GM19438 (cell line): ENCODE results near the gene TAMALIN.
A peak's percentile ranks its signal among the peaks of the same experiment; 100 is the strongest.

Experiments
- ATAC-seq: cut with Tn5 transposase; IDR thresholded peaks from one replicate; pipeline ENCODE4 v1.9.1; 2021; ENCODE audit warnings: low read depth; ENCODE audit not compliant: unreplicated experiment

Gene TAMALIN

DNA sequence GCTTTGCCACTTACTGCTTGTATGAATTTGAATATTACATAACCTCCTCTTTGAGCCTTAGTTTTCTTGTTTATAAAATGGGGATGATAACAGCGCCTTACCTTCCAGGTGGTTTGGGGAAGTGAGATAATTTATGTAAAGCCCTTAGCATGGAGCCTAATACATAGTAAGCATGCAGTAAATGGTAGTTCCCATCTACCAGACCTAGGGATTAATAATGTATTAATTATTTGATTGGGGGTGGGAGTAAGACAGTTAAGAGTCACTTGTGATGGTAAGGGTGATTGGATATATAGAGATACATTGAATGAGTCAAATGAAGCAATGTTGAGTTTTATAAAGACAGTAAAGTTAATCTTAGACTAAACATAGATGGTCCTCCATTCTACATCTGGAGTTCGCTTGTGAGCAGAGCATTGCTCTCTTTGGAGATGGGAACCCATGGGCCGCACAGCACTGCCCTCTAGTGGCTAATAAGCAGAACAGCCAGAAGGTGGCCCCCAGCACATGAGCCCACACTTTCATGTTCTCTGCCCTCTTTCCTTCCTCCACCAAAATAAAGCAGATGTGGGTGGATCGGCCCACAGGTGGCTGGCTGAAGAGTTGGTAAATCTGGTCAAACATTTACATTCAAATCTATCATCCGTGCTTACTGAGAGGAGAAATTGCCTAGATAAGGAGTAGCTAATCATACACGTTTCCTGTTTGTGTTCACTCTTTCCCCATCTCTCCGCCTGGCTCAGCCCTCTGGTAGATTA lies 26.5 kb upstream of the TAMALIN start:
- peak; percentile 77 for ATAC-seq

DNA sequence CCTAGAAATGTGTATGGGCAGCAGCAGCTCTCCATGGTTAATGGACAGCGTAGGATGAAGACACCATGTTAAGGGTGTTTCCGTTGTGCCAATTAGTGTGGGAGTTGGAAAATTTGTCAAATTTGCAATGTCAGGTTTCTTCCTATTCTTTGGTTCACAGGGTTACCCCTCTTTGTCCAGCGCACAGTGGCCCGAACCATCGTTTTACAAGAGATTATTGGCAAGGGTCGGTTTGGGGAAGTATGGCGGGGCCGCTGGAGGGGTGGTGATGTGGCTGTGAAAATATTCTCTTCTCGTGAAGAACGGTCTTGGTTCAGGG lies 26.0 kb upstream of the TAMALIN start:
- no peak for ATAC-seq

DNA sequence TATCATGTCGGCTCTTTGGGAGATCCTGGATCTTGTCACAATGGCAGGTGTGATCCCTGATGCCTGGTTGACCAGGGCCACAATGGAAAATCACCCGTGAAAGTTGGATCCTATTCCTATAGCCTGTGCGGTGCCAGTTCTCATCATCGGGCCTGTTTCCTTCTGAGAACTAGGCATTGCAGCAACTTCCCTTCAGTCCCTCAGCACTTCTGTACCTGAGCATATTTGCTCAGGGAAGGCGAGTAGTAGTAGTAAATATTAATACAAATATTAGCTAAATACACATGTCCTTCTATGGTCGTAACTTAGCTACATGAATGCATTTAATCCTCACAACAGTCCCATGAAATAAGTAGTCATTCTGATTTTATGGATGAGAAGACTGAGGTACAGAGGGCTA lies 22.1 kb upstream of the TAMALIN start:
- ATAC-seq, result no peak

DNA sequence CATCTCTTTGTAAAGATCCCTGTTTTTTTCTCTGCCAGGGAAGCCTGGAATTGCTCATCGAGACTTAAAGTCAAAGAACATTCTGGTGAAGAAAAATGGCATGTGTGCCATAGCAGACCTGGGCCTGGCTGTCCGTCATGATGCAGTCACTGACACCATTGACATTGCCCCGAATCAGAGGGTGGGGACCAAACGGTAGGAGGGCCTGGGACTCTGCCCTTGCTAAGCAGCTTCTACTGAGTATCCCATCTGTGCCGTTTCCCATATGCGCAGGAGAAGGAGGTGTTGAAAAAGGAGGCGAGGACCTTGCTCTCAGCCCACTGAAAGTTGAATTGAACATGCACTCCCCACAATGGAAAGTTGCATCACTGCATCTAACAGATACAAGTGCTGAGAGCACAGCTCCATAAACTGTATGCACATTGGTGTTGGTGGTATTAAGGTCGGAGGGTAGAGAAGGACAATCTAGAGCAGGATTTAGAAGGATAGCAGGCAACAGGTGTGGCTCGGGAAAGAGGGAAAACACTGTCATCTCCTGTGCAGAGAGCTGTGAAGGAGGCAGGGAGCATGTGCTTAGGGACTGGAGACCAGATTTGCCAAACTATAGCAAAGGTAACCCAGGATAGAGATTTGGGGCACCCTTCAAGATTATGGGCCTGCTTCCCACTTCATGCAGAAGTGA lies 21.5 kb upstream of the TAMALIN start:
- no peak for ATAC-seq

DNA sequence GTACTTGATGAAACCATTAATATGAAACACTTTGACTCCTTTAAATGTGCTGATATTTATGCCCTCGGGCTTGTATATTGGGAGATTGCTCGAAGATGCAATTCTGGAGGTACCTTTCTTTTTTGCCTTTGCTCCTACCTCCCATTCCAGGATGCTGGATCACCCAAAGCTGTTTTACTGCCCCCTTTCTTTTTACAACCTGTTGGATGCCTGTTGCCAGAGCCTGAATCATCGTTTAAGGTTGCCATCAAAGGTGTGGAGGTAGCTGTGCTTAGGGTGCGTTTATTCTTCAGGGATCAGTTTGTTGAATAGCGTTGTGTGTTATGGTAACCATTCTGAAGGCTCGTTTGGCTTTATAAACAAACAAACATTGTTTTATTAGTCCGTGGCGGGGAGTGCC lies 19.9 kb upstream of the TAMALIN start:
- ATAC-seq, result no peak

DNA sequence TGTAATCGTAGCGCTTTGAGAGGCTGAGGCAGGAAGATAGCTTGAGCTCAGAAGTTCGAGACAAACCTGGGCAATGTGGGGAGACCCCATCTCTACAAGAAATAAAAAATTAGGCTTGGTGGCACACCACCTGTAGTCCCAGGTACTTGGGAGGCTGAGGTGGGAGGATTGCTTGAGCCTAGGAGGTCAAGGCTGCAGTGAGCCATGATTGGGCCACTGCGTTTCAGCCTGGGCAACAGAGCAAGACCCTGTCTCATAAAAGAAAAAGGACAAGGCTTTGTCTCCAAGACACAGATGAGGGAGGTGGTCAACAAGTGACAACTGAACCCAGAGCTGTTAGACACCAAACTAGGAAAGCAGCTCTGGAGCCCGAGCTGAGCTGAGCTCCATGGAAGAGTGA lies 14.5 kb upstream of the TAMALIN start:
- ATAC-seq, result no peak

DNA sequence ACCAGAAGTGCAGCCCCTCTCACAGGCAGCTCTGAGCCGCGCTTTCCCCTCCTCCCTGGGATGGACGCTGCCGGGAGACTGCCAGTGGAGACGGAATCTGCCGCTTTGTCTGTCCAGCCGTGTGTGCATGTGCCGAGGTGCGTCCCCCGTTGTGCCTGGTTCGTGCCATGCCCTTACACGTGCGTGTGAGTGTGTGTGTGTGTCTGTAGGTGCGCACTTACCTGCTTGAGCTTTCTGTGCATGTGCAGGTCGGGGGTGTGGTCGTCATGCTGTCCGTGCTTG lies 12.3 kb upstream of the TAMALIN start:
- ATAC-seq, result no peak

DNA sequence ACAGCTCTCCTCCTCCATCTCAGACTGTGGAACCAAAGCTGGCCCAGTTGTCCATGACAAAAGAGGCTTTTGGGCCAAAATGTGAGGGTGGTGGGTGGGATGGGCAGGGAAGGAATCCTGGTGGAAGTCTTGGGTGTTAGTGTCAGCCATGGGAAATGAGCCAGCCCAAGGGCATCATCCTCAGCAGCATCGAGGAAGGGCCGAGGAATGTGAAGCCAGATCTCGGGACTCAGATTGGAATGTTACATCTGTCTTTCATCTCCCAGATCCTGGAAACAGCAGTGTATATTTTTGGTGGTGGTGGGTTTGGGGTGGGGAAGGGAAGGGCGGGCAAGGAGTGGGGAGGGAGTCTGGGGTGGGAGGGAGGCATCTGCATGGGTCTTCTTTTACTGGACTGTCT lies 11.8 kb upstream of the TAMALIN start:
- ATAC-seq, result no peak

DNA sequence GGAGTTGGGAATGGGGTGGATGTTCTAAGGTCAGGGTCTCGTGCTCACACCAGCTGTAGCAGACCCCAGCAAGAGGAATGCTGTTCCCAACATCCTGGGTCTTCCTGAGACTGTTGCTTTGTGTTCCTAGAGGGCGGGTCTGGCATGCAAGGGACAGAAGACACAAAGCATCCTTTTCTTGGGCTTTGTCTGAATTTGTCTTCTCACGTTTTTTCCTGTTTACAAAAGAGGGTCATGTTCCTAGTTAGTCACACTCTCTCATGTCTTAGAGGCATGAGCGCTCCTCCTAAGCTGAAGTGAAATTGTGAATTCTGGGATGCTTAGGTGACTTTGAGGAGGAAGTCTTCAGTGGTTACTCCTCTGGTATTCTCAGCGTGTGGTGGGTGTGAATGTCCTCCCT lies 9.6 kb upstream of the TAMALIN start:
- ATAC-seq, result no peak

DNA sequence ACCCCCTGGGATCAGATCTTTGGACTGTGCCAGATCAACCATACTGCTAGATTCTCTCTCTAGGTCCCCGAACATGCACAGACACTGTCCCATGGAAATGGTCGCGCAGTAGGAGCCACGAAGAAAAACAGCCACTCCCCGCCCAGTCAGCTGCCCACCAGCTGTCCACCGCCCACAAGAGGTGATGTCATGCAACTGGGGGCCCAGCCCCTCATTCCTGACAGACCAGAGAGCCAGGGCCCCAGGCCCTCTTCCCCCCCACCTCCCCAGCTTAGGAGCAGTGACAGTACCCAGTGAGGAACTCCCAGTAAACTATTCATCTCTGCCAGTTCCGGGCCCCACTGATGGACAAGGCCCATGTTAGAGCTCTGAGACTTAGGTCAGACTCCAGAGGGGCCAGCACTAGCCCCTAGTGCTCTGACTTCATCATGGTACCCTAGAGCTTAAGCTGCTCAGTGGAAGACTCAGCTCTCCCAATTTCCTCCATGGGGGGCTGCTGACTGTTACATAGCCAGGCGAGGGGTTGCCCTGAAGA lies 3.7 kb upstream of the TAMALIN start:
- no peak for ATAC-seq

DNA sequence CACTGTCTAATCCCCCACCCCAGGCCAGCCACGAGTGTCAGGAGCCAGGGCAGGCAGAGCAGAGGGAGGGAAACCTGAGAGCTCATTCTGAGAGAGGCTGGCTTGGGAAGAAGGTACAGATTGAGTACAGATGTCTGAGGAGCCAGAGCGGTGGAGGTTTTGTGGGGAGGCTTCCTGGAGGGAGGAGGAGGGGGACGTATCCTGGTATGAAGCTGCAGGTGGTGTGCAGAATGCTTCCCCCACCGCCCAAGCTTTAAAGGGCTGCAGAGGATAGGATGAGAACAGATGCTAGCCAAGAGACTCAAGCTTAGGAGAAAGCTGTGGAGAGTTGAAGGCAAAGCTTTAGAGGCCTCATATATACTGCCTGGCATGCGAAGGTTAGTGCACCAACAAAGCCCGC lies 3.2 kb upstream of the TAMALIN start:
- no peak for ATAC-seq

DNA sequence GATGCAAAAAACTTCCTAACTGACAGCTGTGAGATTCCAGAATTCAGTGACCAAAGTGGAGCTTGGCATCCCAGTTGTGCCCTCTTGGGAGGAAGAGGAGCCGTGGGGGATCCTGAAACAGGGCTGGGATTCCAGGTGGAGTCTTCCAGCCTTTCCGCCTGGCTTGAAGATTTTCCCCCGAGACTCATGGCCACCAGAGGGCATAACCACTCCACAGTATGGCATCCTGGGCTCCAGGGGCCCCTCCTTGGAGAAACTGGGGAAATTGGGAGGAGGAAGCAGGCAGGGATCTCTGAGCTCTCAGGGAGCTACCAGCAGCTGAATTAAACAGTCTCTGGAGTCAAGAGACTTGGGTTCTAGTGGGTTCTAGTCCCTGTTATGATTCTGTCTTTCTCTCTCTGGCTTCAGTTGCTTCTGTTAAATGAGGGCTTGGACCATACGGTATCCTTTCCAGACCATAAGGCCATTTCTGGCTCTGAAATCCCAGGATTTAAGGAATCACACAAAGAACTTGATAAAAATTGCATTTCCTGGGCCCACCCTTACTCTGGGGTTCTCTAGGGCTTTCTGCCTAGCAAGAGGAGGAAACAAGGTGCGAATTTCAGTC lies 2.6 kb upstream of the TAMALIN start:
- ATAC-seq, result no peak

DNA sequence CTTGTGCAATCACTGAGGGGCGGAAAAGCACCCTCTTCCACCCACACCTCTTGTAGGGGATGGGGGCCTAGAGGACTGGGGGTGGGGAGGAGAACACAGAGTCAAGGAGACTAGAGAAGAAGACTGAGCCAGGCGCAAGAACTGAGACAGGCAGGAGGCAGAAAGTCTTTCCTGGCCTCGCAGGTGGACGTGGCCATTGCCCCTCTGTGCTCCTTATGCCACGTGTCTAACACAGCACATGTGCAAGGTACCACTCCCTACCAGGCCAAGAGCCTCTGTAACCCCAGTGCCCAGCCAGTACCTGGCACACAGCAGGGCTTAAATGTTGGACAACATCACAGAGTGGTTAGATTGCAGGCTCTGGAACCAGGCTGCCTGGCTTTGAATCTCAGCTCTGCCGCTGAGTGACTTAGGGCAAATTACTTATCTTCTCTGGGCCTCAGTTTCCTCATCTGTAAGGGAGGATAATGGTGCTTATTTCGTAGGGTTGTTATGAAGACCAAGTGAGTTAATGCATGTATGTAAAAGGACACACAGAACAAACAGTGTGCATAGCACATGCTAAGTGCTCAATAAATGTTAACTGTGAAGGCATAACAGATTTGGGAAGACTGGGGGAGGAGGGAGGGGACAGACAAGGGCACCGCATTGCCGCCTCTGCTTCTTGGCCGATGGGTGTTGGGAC lies 1.4 kb upstream of the TAMALIN start:
- no peak for ATAC-seq

DNA sequence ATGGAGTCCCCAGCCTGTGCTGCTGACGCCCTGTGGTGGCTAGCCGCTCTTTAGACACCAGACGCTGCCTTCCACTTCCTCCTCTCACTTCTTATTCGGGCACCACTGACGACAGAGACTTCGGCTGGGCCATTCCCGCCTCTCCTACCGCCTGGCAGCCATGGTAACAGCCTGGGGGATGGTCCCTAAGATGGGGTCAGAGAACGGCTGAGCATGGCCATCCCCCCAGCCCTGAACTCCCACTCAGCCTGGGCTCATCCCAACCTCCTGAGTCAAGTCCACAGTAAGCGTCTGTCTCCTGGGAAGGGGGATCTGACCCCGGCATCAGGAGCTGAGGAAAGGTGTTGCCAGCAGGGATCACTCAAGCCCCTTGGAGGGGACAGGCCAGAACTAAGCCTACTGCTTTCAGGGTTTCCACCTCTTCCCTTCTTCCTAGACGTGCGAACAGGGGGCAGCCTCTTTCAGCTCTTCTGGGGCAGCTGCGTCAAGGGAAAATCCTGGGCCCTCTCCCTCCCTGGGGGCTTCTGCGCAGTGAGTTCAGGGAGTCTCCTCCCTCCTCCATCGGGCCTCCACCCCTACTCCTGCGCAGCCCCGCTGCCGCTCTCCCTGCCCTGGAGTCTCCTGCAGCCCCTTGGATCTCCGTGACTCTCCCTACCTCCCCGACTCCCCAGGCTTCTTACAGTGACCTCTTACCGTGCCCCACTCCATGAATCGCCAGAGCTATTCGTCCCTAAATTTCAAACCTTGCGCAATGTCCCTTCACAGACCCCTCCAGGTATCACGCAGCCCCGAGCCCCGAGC lies 643 bp upstream of the TAMALIN start:
- peak; percentile 67 for ATAC-seq

DNA sequence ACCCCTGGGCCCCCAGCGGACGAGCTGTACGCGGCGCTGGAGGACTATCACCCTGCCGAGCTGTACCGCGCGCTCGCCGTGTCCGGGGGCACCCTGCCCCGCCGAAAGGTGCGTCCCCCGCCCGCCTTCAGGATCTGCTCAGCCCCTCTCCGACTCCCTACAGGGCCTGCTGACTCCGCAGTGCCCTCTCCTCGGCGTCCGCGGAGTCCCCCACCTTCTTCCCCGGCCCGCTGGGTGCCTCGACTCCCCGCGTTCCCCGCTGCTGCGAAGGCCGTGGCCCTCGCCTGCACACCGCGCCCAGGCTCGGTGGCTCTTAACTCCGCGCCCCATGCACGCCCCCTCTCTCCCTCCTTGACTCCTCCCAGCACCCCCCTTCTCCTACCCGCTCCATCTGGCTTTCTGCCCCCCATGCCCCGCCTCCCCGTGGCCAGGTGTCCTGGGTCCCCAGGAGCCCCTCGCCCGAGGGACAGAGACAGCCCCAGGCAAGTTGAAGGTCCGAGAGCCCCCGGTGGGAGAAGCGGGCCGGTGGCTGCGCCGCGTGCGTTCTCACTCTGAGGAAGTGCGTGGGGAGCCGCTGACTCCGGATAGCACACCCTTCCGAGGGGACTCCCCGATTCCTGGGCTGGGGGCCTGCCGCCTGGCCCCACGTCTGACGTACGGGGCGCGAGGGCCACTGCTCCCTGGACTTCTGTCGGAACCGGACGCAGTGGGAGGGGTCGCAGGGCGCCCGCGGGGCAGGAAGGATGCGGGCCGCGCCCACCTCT lies 594 bp downstream of the TAMALIN start:
- no peak for ATAC-seq

DNA sequence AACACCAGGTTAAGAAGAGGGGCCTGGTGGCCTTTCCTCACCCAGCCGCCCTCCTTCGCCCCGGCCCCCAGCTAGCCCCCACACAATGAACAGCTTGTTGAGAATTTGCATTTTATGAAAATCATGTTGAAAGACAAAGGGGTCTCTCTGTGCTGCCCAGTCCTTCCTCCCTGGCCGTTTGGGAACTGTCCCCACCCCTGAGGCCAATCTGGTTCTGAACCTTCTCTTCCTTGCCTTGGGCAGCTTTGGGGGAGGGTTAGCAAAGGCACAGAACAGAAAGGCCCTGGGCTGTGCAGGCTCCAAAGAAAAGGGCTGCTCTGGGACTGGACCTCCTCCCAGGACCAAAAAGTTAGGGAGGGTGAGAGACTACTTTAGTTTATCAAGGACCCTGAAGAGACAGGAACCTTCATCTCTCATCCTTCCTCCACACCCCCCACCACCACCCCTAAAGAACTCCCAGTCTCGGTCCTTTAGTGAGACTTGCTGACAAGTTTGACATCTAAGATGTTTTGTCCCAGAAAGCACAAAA lies 1.3 kb downstream of the TAMALIN start:
- ATAC-seq, result no peak

DNA sequence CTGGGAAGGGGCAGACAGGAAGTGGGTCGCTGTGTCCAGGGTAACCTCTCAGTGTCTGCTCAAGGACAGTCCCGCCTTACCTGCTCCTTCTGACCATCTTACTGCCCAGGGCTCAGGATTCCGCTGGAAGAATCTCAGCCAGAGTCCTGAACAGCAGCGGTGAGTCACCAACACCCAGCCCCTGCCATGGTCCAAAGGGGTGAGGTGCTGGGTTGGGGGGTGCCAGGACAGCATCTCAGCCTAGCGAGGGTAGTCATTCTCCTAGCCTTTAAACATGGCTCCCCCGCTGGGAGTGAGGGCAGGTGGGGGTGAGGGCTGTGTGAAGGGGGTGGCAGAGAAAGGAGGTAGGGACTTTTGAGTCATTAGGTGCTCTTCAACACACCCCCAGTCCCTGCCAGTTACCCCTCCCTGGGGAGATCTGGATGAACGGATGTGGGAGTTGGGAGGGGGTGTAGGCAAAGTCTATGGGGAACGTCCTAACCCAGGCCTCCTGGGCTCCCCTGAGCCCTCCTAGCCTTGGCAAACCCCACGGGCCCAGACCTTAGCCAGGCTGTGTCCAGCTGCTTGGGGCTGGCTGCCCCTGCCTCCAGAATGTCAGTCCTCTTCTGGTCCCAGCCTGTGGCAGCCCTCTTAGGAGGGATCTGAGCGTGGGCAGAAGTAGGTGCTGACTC lies 2.5 kb downstream of the TAMALIN start:
- no peak for ATAC-seq

DNA sequence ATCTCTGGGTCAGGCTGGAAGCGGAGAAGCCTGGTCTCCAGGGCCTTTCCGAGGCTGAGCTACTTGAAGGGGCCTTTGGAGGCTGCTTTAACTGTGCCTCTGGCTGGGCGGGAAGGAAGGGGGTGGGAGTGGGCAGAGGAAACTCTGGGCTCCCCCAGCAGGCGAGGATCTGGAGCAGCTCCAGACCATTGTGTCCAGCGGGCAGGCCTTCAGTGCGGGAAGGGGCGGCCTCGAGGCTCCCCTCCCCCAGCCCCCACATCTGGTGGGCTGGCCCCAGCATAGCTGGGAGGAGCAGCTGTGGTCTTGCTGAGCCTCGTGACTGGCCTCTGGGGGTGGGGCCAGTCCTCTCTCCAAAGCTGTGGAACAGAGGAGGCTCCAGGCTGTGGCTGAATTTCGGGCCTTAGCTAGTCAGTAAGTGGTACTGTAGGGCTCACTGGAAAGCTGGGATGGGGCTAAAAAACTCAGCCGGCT lies 3.4 kb downstream of the TAMALIN start:
- ATAC-seq, result no peak
